Caco-2 (cell line): ENCODE data around the gene PCK1. TPM values are rescaled to one million over a fixed set of nuclear protein-coding genes. Genes with fewer than 3 reads are reported as not detected.

Experiments used
- BruUV-seq: library from RNA; stranded (reverse); fragments of 400-500 nt; replicated peaks from 2 replicates; lab custom pipeline; 2021; lab: Mats Ljungman, UMichigan
- CTCF ChIA-PET: fragments of 300-600 bp; sonication (Branson Sonifier 250); formaldehyde crosslinking; loops from one replicate; lab custom pipeline; 2022; ENCODE audit warnings: antibody characterized with exemption; lab: Charles Lee
- POLR2A ChIA-PET: fragments of 300-600 bp; sonication (Branson Sonifier 250); formaldehyde crosslinking; loops from one replicate; lab custom pipeline; 2022; ENCODE audit warnings: antibody characterized with exemption; lab: Charles Lee
- DNase-seq, 2 experiments: peaks; one replicate each; pipeline versions ENCODE4 v3.0.0 to v3.0.0-alpha.2; 2020 to 2022
- H3K27me3 ChIP-seq: replicated peaks from 2 replicates; pipeline ENCODE4 v1.6.0; 2011; ENCODE audit warnings: low read length; ENCODE audit not compliant: control insufficient read depth, insufficient read depth
- H3K36me3 ChIP-seq: 2 replicates; pipeline ENCODE4 v1.5.1; 2011; ENCODE audit warnings: low read length; ENCODE audit not compliant: control insufficient read depth, insufficient read depth
- H3K4me1 ChIP-seq: fragments of 250-450 bp; sonication (Bioruptor Pico); 2 replicates; pipeline ENCODE4 v1.5.1; 2020; ENCODE audit warnings: mild to moderate bottlenecking
- H3K4me3 ChIP-seq: 2 replicates; pipeline ENCODE4 v1.5.1; 2011; ENCODE audit warnings: low read depth, mild to moderate bottlenecking, control low read depth, low read length
- H3K9me3 ChIP-seq: fragments of 250-450 bp; sonication (Bioruptor Pico); 2 replicates; pipeline ENCODE4 v1.5.1; 2020; ENCODE audit warnings: mild to moderate bottlenecking, moderate library complexity
- H3K27ac Mint-ChIP-seq: one replicate; pipeline ENCODE4 v1.8.0; 2022; ENCODE audit warnings: mixed read lengths; ENCODE audit not compliant: unreplicated experiment
- H3K27me3 Mint-ChIP-seq: one replicate; pipeline ENCODE4 v1.8.0; 2022; ENCODE audit warnings: mixed read lengths; ENCODE audit not compliant: insufficient read depth, unreplicated experiment
- H3K36me3 Mint-ChIP-seq: one replicate; pipeline ENCODE4 v1.8.0; 2022; ENCODE audit warnings: mild to moderate bottlenecking, mixed read lengths; ENCODE audit not compliant: insufficient read depth, unreplicated experiment
- H3K4me1 Mint-ChIP-seq: one replicate; pipeline ENCODE4 v1.8.0; 2022; ENCODE audit warnings: low read depth, mixed read lengths; ENCODE audit not compliant: unreplicated experiment
- H3K4me3 Mint-ChIP-seq: one replicate; pipeline ENCODE4 v1.8.0; 2022; ENCODE audit warnings: mild to moderate bottlenecking, moderate library complexity, mixed read lengths; ENCODE audit not compliant: unreplicated experiment
- H3K9me3 Mint-ChIP-seq: one replicate; pipeline ENCODE4 v1.8.0; 2022; ENCODE audit warnings: mixed read lengths; ENCODE audit not compliant: unreplicated experiment
- CTCF ChIP-seq, 2 experiments: fragments of 200-600 bp in 1 of 2; IDR thresholded peaks; 1 replicate in 1 of 2; 2 replicates in 1 of 2; pipeline versions ENCODE4 v1.5.1 to v1.8.0; 2011 to 2022; ENCODE audit warnings: antibody characterized with exemption in 1 of 2, control low read depth in 1 of 2, inconsistent platforms in 1 of 2, low read depth in 1 of 2, low read length in 1 of 2, mild to moderate bottlenecking in 1 of 2, moderate library complexity in 1 of 2; ENCODE audit not compliant: insufficient read depth in 1 of 2, severe bottlenecking in 1 of 2, unreplicated experiment in 1 of 2
- intact Hi-C: fragments of 100-400 bp; cut with micrococcal nuclease; formaldehyde crosslinking; loops from one replicate; pipeline ENCODE4 v1.10.0; 2022; ENCODE audit not compliant: unreplicated experiment
- total RNA-seq: library from RNA; stranded (reverse); gene quantifications from 2 replicates; pipeline ENCODE4 v1.2.3, GENCODE V29; 2022

PCK1 gene
- total RNA-seq, 1 experiment from 2014 or later = not detected

GRCh38 chr20:57586943-57587277, 26.0 kb downstream of the PCK1 start:
- Histone ChIP-seq H3K36me3 (no peaks in the 10 kb centered on the region), H3K27me3 (no peaks in the 10 kb centered on the region), H3K4me1 (peaks cover 4% of the 10 kb centered on the region; the same call in 1 of the 2 replicates), H3K9me3 (peaks cover 9% of the 10 kb centered on the region), H3K4me3 (no peak overlapping the region)
- POLR2A ChIA-PET = no interaction called here
- intact Hi-C loops = no loop called here
- Mint-ChIP-seq H3K27ac (no peak overlapping the region), H3K9me3 (no peaks in the 10 kb centered on the region), H3K4me1 (no peaks in the 10 kb centered on the region), H3K36me3 (no peaks in the 10 kb centered on the region), H3K4me3 (no peak overlapping the region), H3K27me3 (peaks cover 6% of the 10 kb centered on the region)
- DNase-seq = no peak
- BruUV-seq = no TSS peak
- CTCF ChIA-PET = no interaction called here
- TF ChIP-seq CTCF (IDR thresholded peaks at IDR 0.05; ENCODE audit: insufficient read depth in 1 of 2, low read depth in 1 of 2, low read length in 1 of 2, severe bottlenecking in 1 of 2, unreplicated experiment in 1 of 2) = no peak

GRCh38 chr20:57587278-57587988, 26.5 kb downstream of the PCK1 start:
- peaks cover 6% of the 10 kb centered on the region for H3K27me3 Mint-ChIP-seq
- H3K27me3 ChIP-seq = no peaks in the 10 kb centered on the region
- ChIA-PET CTCF (interaction anchor here (0.9 kb wide), 1 partner anchor 499 kb away, joined by 4 read pairs; no protein-coding TSS in a partner anchor), POLR2A (no interaction called here)
- H3K4me1 ChIP-seq = peaks cover 4% of the 10 kb centered on the region; the same call in 1 of the 2 replicates
- intact Hi-C loops = no loop called here
- BruUV-seq = no TSS peak
- TF ChIP-seq CTCF (IDR thresholded peaks at IDR 0.05; ENCODE audit: insufficient read depth in 1 of 2, low read depth in 1 of 2, low read length in 1 of 2, severe bottlenecking in 1 of 2, unreplicated experiment in 1 of 2) = no peak
- H3K9me3 ChIP-seq = peaks cover 9% of the 10 kb centered on the region
- H3K27ac Mint-ChIP-seq = no peak overlapping the region
- no peak for DNase-seq
- H3K9me3 Mint-ChIP-seq = no peaks in the 10 kb centered on the region
- H3K36me3 Mint-ChIP-seq = no peaks in the 10 kb centered on the region
- H3K36me3 ChIP-seq = no peaks in the 10 kb centered on the region
- no peaks in the 10 kb centered on the region for H3K4me1 Mint-ChIP-seq
- no peak overlapping the region for H3K4me3 ChIP-seq
- H3K4me3 Mint-ChIP-seq = no peak overlapping the region

- peaks cover 9% of the 10 kb centered on the region for H3K9me3 ChIP-seq
- peaks cover 6% of the 10 kb centered on the region for H3K27me3 Mint-ChIP-seq
- ChIA-PET POLR2A (no interaction called here), CTCF (interaction anchor here (0.9 kb wide), 1 partner anchor 498 kb away, joined by 4 read pairs; no protein-coding TSS in a partner anchor)
- H3K4me1 ChIP-seq = peaks cover 4% of the 10 kb centered on the region; the same call in 1 of the 2 replicates
- no peak overlapping the region for H3K27ac Mint-ChIP-seq
- H3K4me3 ChIP-seq = no peak overlapping the region
- BruUV-seq = no TSS peak
- DNase-seq = no peak
- no peaks in the 10 kb centered on the region for H3K36me3 Mint-ChIP-seq
- TF ChIP-seq CTCF (IDR thresholded peaks at IDR 0.05; ENCODE audit: insufficient read depth in 1 of 2, low read depth in 1 of 2, low read length in 1 of 2, severe bottlenecking in 1 of 2, unreplicated experiment in 1 of 2) = no peak
- H3K4me1 Mint-ChIP-seq = no peaks in the 10 kb centered on the region
- intact Hi-C loops = no loop called here
- no peaks in the 10 kb centered on the region for H3K36me3 ChIP-seq
- H3K4me3 Mint-ChIP-seq = no peak overlapping the region
- H3K27me3 ChIP-seq = no peaks in the 10 kb centered on the region
- no peaks in the 10 kb centered on the region for H3K9me3 Mint-ChIP-seq
Observed at GRCh38 chr20:57587989-57588377, 27.1 kb downstream of the PCK1 start.
